Measurements from ENCODE around the gene CGB7.

DNA sequence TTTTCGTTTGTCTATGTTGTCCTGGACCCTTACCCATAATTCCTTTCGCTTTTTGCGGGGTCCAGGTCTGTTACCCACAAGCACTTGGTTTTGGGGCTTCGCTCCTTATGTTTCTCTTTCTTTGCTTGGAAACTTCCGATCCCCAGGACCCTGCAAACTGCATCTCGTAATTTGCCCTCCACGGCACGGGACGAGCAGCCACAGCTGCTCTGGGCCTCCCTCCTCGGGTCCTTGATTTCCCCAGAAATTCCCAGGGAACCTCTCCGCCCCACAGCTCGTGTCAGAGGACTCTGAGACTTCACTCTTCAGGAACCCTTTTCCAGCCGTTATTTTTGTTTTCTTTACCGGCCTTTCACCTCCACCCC is 28.3 kb upstream of the CGB7 start:
- TF ChIP-seq, protein P1, sequence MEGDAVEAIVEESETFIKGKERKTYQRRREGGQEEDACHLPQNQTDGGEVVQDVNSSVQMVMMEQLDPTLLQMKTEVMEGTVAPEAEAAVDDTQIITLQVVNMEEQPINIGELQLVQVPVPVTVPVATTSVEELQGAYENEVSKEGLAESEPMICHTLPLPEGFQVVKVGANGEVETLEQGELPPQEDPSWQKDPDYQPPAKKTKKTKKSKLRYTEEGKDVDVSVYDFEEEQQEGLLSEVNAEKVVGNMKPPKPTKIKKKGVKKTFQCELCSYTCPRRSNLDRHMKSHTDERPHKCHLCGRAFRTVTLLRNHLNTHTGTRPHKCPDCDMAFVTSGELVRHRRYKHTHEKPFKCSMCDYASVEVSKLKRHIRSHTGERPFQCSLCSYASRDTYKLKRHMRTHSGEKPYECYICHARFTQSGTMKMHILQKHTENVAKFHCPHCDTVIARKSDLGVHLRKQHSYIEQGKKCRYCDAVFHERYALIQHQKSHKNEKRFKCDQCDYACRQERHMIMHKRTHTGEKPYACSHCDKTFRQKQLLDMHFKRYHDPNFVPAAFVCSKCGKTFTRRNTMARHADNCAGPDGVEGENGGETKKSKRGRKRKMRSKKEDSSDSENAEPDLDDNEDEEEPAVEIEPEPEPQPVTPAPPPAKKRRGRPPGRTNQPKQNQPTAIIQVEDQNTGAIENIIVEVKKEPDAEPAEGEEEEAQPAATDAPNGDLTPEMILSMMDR (conservative IDR thresholded peaks at IDR 0.05; ENCODE audit: low read depth in 2 of 2): no peak
- TF ChIP-seq POLR2AphosphoS5 (IDR thresholded peaks at IDR 0.05; ENCODE audit: low read depth) (no peak), REST (IDR thresholded peaks at IDR 0.05; ENCODE audit: unreplicated experiment) (no peak), EZH2 (IDR thresholded peaks at IDR 0.05; ENCODE audit: low read depth, unreplicated experiment) (no peak), CREB1 (CRISPR knock-in tag; IDR thresholded peaks at IDR 0.05; ENCODE audit: low read depth) (no peak), JUNB (IDR thresholded peaks at IDR 0.05; ENCODE audit: unreplicated experiment) (no peak), ZNF114 (CRISPR knock-in tag; IDR thresholded peaks at IDR 0.05) (no peak), EZH2phosphoT487 (IDR thresholded peaks at IDR 0.05; ENCODE audit: unreplicated experiment) (no peak), ZNF331 (CRISPR knock-in tag; IDR thresholded peaks at IDR 0.05; ENCODE audit: low read depth) (no peak), STAT1 (IDR thresholded peaks at IDR 0.05; ENCODE audit: unreplicated experiment) (no peak), ETS1 (IDR thresholded peaks at IDR 0.05) (no peak)

All from GM23338 (cell line).